Endothelial cell (in vitro differentiated cells): ENCODE data around the gene RHEX. TPM values are rescaled to one million over a fixed set of nuclear protein-coding genes. Genes with fewer than 3 reads are reported as not detected.
A peak's percentile ranks its signal among the peaks of the same experiment; 100 is the strongest.

ENCODE experiments used
- DNase-seq: peaks from one replicate; pipeline ENCODE4 v3.0.0; 2021; ENCODE audit warnings: low spot score
- H3K27ac Mint-ChIP-seq: one replicate; pipeline ENCODE4 v1.8.0; 2021; ENCODE audit warnings: mixed read lengths, inconsistent platforms; ENCODE audit not compliant: unreplicated experiment
- H3K27me3 Mint-ChIP-seq: one replicate; pipeline ENCODE4 v1.8.0; 2021; ENCODE audit warnings: mild to moderate bottlenecking, moderate library complexity, mixed read lengths, inconsistent platforms; ENCODE audit not compliant: unreplicated experiment
- H3K36me3 Mint-ChIP-seq: one replicate; pipeline ENCODE4 v1.8.0; 2021; ENCODE audit warnings: mild to moderate bottlenecking, low read depth, mixed read lengths, inconsistent platforms; ENCODE audit not compliant: unreplicated experiment
- H3K4me1 Mint-ChIP-seq: one replicate; pipeline ENCODE4 v1.8.0; 2021; ENCODE audit warnings: mild to moderate bottlenecking, mixed read lengths, inconsistent platforms; ENCODE audit not compliant: unreplicated experiment
- H3K4me3 Mint-ChIP-seq: one replicate; pipeline ENCODE4 v1.8.0; 2021; ENCODE audit warnings: mild to moderate bottlenecking, mixed read lengths, inconsistent platforms; ENCODE audit not compliant: unreplicated experiment
- H3K9me3 Mint-ChIP-seq: one replicate; pipeline ENCODE4 v1.8.0; 2021; ENCODE audit warnings: mixed read lengths, inconsistent platforms; ENCODE audit not compliant: unreplicated experiment
- CTCF ChIP-seq: fragments of 200-600 bp; sonication (generic); IDR thresholded peaks from one replicate; pipeline ENCODE4 v1.5.0; 2021; ENCODE audit warnings: antibody characterized with exemption; ENCODE audit not compliant: unreplicated experiment
- total RNA-seq: library from RNA; stranded (reverse); fragmentation: NEBNext Ultra II Directional; extraction: Animal tissue kit (Norgen Biotek cat#: 25700); gene quantifications from one replicate; pipeline ENCODE4 v1.2.1, GENCODE V29; 2021; ENCODE audit not compliant: unreplicated experiment

The RHEX gene
- total RNA-seq, 1 donor from 2014 or later = not detected

GRCh38 chr1:206106328-206107167, 53.6 kb downstream of the RHEX start:
- TF ChIP-seq CTCF = peak; percentile 81
- H3K4me1 Mint-ChIP-seq = peaks cover 10% of the 10 kb centered on the region
- no peaks in the 10 kb centered on the region for H3K36me3 Mint-ChIP-seq
- no peaks in the 10 kb centered on the region for H3K27me3 Mint-ChIP-seq
- no peaks in the 10 kb centered on the region for H3K9me3 Mint-ChIP-seq
- H3K27ac Mint-ChIP-seq = no peak overlapping the region
- no peak overlapping the region for H3K4me3 Mint-ChIP-seq
- DNase-seq = peak; percentile 83

GRCh38 chr1:206107168-206107544, 54.2 kb downstream of the RHEX start:
- H3K27me3 Mint-ChIP-seq = no peaks in the 10 kb centered on the region
- no peak for TF ChIP-seq CTCF
- no peaks in the 10 kb centered on the region for H3K9me3 Mint-ChIP-seq
- H3K4me1 Mint-ChIP-seq = peaks cover 8% of the 10 kb centered on the region
- no peak for DNase-seq
- H3K36me3 Mint-ChIP-seq = no peaks in the 10 kb centered on the region
- no peak overlapping the region for H3K27ac Mint-ChIP-seq
- H3K4me3 Mint-ChIP-seq = no peak overlapping the region

GRCh38 chr1:206108635-206109034, 55.7 kb downstream of the RHEX start:
- Mint-ChIP-seq H3K4me3 (no peak overlapping the region), H3K27ac (no peak overlapping the region), H3K4me1 (peaks cover 4% of the 10 kb centered on the region), H3K36me3 (no peaks in the 10 kb centered on the region), H3K27me3 (no peaks in the 10 kb centered on the region), H3K9me3 (no peaks in the 10 kb centered on the region)
- DNase-seq = no peak
- TF ChIP-seq CTCF = no peak

GRCh38 chr1:206109718-206110117, 56.7 kb downstream of the RHEX start:
- no peaks in the 10 kb centered on the region for H3K36me3 Mint-ChIP-seq
- no peak for DNase-seq
- no peaks in the 10 kb centered on the region for H3K27me3 Mint-ChIP-seq
- H3K4me1 Mint-ChIP-seq = peaks cover under 1% of the 10 kb centered on the region
- no peak for TF ChIP-seq CTCF
- no peak overlapping the region for H3K4me3 Mint-ChIP-seq
- no peaks in the 10 kb centered on the region for H3K9me3 Mint-ChIP-seq
- no peak overlapping the region for H3K27ac Mint-ChIP-seq

GRCh38 chr1:206110161-206110560, 57.2 kb downstream of the RHEX start:
- TF ChIP-seq CTCF = no peak
- no peak for DNase-seq
- no peak overlapping the region for H3K4me3 Mint-ChIP-seq
- no peaks in the 10 kb centered on the region for H3K9me3 Mint-ChIP-seq
- no peaks in the 10 kb centered on the region for H3K4me1 Mint-ChIP-seq
- no peak overlapping the region for H3K27ac Mint-ChIP-seq
- H3K27me3 Mint-ChIP-seq = no peaks in the 10 kb centered on the region
- H3K36me3 Mint-ChIP-seq = no peaks in the 10 kb centered on the region
